CD4-positive, alpha-beta T cell treated with Interleukin-10 for 1 hour (primary cell): ENCODE data around the gene PRKG1.

Experiments
- DNase-seq: peaks from one replicate; pipeline ENCODE4 v3.0.0-alpha.2; 2020

Gene PRKG1

GRCh38 chr10:51624013-51624412, 549.7 kb downstream of the PRKG1 start:
- DNase-seq: no peak

- no peak for DNase-seq
Measured at GRCh38 chr10:51629934-51630639, 555.8 kb downstream of the PRKG1 start.

- DNase-seq: no peak
Measured at GRCh38 chr10:51630640-51631005, 556.3 kb downstream of the PRKG1 start.

- DNase-seq: no peak
Measured at GRCh38 chr10:51635436-51635835, 561.1 kb downstream of the PRKG1 start.

GRCh38 chr10:51638211-51638610, 563.9 kb downstream of the PRKG1 start:
- DNase-seq: no peak

GRCh38 chr10:51638737-51639136, 564.5 kb downstream of the PRKG1 start:
- no peak for DNase-seq

- DNase-seq: no peak
Measured at GRCh38 chr10:51640120-51640819, 566.0 kb downstream of the PRKG1 start.

- no peak for DNase-seq
Measured at GRCh38 chr10:51642581-51642980, 568.3 kb downstream of the PRKG1 start.

- DNase-seq: no peak
Measured at GRCh38 chr10:51643734-51644133, 569.4 kb downstream of the PRKG1 start.

- DNase-seq: no peak
Measured at GRCh38 chr10:51649064-51649463, 574.8 kb downstream of the PRKG1 start.

GRCh38 chr10:51651063-51651462, 576.8 kb downstream of the PRKG1 start:
- DNase-seq: no peak

- DNase-seq: no peak
Measured at GRCh38 chr10:51653025-51653424, 578.7 kb downstream of the PRKG1 start.

GRCh38 chr10:51654918-51655317, 580.6 kb downstream of the PRKG1 start:
- DNase-seq: no peak

GRCh38 chr10:51656503-51656902, 582.2 kb downstream of the PRKG1 start:
- DNase-seq: no peak

- no peak for DNase-seq
Measured at GRCh38 chr10:51658000-51658399, 583.7 kb downstream of the PRKG1 start.

- DNase-seq: no peak
Measured at GRCh38 chr10:51659344-51659743, 585.1 kb downstream of the PRKG1 start.

- no peak for DNase-seq
Measured at GRCh38 chr10:51663086-51663485, 588.8 kb downstream of the PRKG1 start.

GRCh38 chr10:51666456-51666855, 592.2 kb downstream of the PRKG1 start:
- no peak for DNase-seq

GRCh38 chr10:51667678-51668335, 593.5 kb downstream of the PRKG1 start:
- DNase-seq: no peak

GRCh38 chr10:51668336-51668689, 594.0 kb downstream of the PRKG1 start:
- DNase-seq: no peak

- no peak for DNase-seq
Measured at GRCh38 chr10:51669041-51669440, 594.8 kb downstream of the PRKG1 start.

- DNase-seq: no peak
Measured at GRCh38 chr10:51672039-51672535, 597.8 kb downstream of the PRKG1 start.

GRCh38 chr10:51675088-51675487, 600.8 kb downstream of the PRKG1 start:
- DNase-seq: no peak

- DNase-seq: no peak
Measured at GRCh38 chr10:51679841-51680240, 605.6 kb downstream of the PRKG1 start.
